GM23338 (cell line): ENCODE data around the gene LINC00305. TPM values are rescaled to one million over a fixed set of nuclear protein-coding genes. Genes with fewer than 3 reads are reported as not detected.

Experiments
- ATAC-seq: fragments of 200-7000 bp; cut with Tn5 transposase; 3 replicates; pipeline ENCODE4 v1.9.1; 2020
- DNase-seq: peaks from one replicate; pipeline ENCODE4 v3.0.0-alpha.2; 2015; ENCODE audit warnings: low spot score
- H2AFZ ChIP-seq: fragments of 200-600 bp; sonication (generic); 2 replicates; pipeline ENCODE4 v1.8.0; 2016; ENCODE audit warnings: antibody characterized with exemption, mild to moderate bottlenecking, moderate library complexity
- H3F3A ChIP-seq: fragments of 200-600 bp; sonication (generic); replicated peaks from 2 replicates; pipeline ENCODE4 v1.8.0; 2017; ENCODE audit warnings: antibody characterized with exemption, mixed run types, low read depth
- H3K27ac ChIP-seq: fragments of 200-600 bp; sonication (generic); 2 replicates; pipeline ENCODE4 v1.6.1; 2016; ENCODE audit warnings: low read depth
- H3K27me3 ChIP-seq: fragments of 200-600 bp; sonication (generic); 2 replicates; pipeline ENCODE4 v1.8.0; 2016; ENCODE audit warnings: mild to moderate bottlenecking, mixed run types, moderate library complexity; ENCODE audit not compliant: insufficient read depth
- H3K36me3 ChIP-seq: fragments of 200-600 bp; sonication (generic); 2 replicates; pipeline ENCODE4 v1.8.0; 2016; ENCODE audit warnings: mild to moderate bottlenecking; ENCODE audit not compliant: insufficient read depth
- H3K4me1 ChIP-seq: fragments of 200-600 bp; sonication (generic); 2 replicates; pipeline ENCODE4 v1.8.0; 2016; ENCODE audit warnings: mild to moderate bottlenecking, moderate library complexity; ENCODE audit not compliant: insufficient read depth
- H3K4me2 ChIP-seq: fragments of 200-600 bp; sonication (generic); 2 replicates; pipeline ENCODE4 v1.7.1; 2017; ENCODE audit warnings: mixed run types
- H3K4me3 ChIP-seq: fragments of 200-600 bp; sonication (generic); 2 replicates; pipeline ENCODE4 v1.6.1; 2016; ENCODE audit warnings: mixed run types
- H3K79me2 ChIP-seq: fragments of 200-600 bp; sonication (generic); replicated peaks from 2 replicates; pipeline ENCODE4 v1.8.0; 2017; ENCODE audit warnings: mild to moderate bottlenecking; ENCODE audit not compliant: insufficient read depth
- H3K9me2 ChIP-seq: fragments of 200-600 bp; sonication (generic); 2 replicates; pipeline ENCODE4 v1.8.0; 2017; ENCODE audit not compliant: insufficient read depth
- H4K20me1 ChIP-seq: fragments of 200-600 bp; sonication (generic); replicated peaks from 2 replicates; pipeline ENCODE4 v1.8.0; 2017; ENCODE audit warnings: mild to moderate bottlenecking; ENCODE audit not compliant: insufficient read depth
- H3K27ac Mint-ChIP-seq: 2 replicates; pipeline ENCODE4 v1.8.0; 2020; ENCODE audit warnings: inconsistent platforms, mild to moderate bottlenecking, moderate library complexity, mixed read lengths
- H3K27me3 Mint-ChIP-seq: 3 replicates; pipeline ENCODE4 v1.8.0; 2022; ENCODE audit warnings: low read depth, mild to moderate bottlenecking, moderate library complexity, mixed read lengths, inconsistent platforms; ENCODE audit not compliant: insufficient read depth, poor library complexity
- H3K36me3 Mint-ChIP-seq: 3 replicates; pipeline ENCODE4 v1.8.0; 2021; ENCODE audit warnings: low read depth, mild to moderate bottlenecking, inconsistent platforms, moderate library complexity, mixed read lengths
- H3K4me1 Mint-ChIP-seq: 3 replicates; pipeline ENCODE4 v1.8.0; 2020; ENCODE audit warnings: mild to moderate bottlenecking, inconsistent platforms, mixed read lengths
- H3K4me3 Mint-ChIP-seq: 3 replicates; pipeline ENCODE4 v1.8.0; 2021; ENCODE audit warnings: moderate library complexity, mild to moderate bottlenecking, inconsistent platforms, mixed read lengths
- H3K9me3 Mint-ChIP-seq: 3 replicates; pipeline ENCODE4 v1.8.0; 2020; ENCODE audit warnings: moderate library complexity, mild to moderate bottlenecking, inconsistent platforms, mixed read lengths
- CREB1 ChIP-seq: fragments of 250-450 bp; sonication (Bioruptor Pico); IDR thresholded peaks from 2 replicates; pipeline ENCODE4 v1.5.0; 2020; ENCODE audit warnings: low read depth, mild to moderate bottlenecking, moderate library complexity
- CTCF ChIP-seq, 2 experiments: fragments of 200-600 bp in 1 of 2; sonication (generic) in 1 of 2; conservative IDR thresholded peaks; 2 replicates each; pipeline versions ENCODE4 v1.5.1 to v1.6.1; 2016 to 2017; ENCODE audit warnings: antibody characterized with exemption in 2 of 2, low read depth in 2 of 2, mild to moderate bottlenecking in 2 of 2, moderate library complexity in 1 of 2
- EZH2 ChIP-seq: fragments of 200-600 bp; sonication (generic); IDR thresholded peaks from one replicate; pipeline ENCODE4 v1.8.0; 2017; ENCODE audit warnings: antibody characterized with exemption, mild to moderate bottlenecking, low read depth; ENCODE audit not compliant: unreplicated experiment
- EZH2phosphoT487 ChIP-seq: fragments of 200-600 bp; sonication (generic); IDR thresholded peaks from one replicate; pipeline ENCODE4 v1.8.1; 2018; ENCODE audit warnings: antibody characterized with exemption; ENCODE audit not compliant: unreplicated experiment
- JUNB ChIP-seq: IDR thresholded peaks from one replicate; pipeline ENCODE4 v1.6.1; 2016; ENCODE audit warnings: antibody characterized with exemption; ENCODE audit not compliant: unreplicated experiment
- NANOG ChIP-seq: IDR thresholded peaks from 2 replicates; pipeline ENCODE4 v1.6.1; 2016; ENCODE audit warnings: antibody characterized with exemption, borderline replicate concordance
- POLR2AphosphoS5 ChIP-seq: IDR thresholded peaks from 2 replicates; pipeline ENCODE4 v1.6.1; 2016; ENCODE audit warnings: antibody characterized with exemption, low read depth
- STAT1 ChIP-seq: IDR thresholded peaks from one replicate; pipeline ENCODE4 v1.6.1; 2016; ENCODE audit warnings: antibody characterized with exemption; ENCODE audit not compliant: unreplicated experiment
- ZNF114 ChIP-seq: fragments of 250-450 bp; sonication (Bioruptor Pico); IDR thresholded peaks from 2 replicates; pipeline ENCODE4 v1.5.0; 2020; ENCODE audit warnings: mild to moderate bottlenecking, moderate library complexity
- ZNF331 ChIP-seq: fragments of 250-450 bp; sonication (Bioruptor Pico); IDR thresholded peaks from 2 replicates; pipeline ENCODE4 v1.5.0; 2020; ENCODE audit warnings: low read depth, mild to moderate bottlenecking, moderate library complexity
- polyA plus RNA-seq: library from polyadenylated mRNA; unstranded; fragments of >200 nt; fragmentation: Nextera tagmentation; extraction: Ambion mirVana; gene quantifications from 2 replicates; pipeline ENCODE4 v1.2.1, GENCODE V29; 2016
- total RNA-seq: library from RNA; depleted of rRNA; stranded (reverse); fragments of >200 nt; shearing (Covaris generic); gene quantifications from 2 replicates; pipeline ENCODE4 v1.2.3, GENCODE V29; 2014
- TF ChIP-seq, protein P1 (sequence below): IDR thresholded peaks from one replicate; pipeline ENCODE4 v1.6.1; 2018; ENCODE audit warnings: antibody characterized with exemption; ENCODE audit not compliant: unreplicated experiment
- TF ChIP-seq, protein P2 (sequence below): fragments of 250-450 bp; sonication (Bioruptor Pico); IDR thresholded peaks from 2 replicates; pipeline ENCODE4 v1.5.0; 2020; ENCODE audit warnings: mild to moderate bottlenecking, moderate library complexity
- TF ChIP-seq, protein P3 (sequence below): IDR thresholded peaks from 2 replicates; pipeline ENCODE4 v1.6.1; 2016; ENCODE audit warnings: antibody characterized with exemption

The LINC00305 gene
- total and polyA plus RNA-seq, 2 experiments from 2014 or later, result not detected

DNA sequence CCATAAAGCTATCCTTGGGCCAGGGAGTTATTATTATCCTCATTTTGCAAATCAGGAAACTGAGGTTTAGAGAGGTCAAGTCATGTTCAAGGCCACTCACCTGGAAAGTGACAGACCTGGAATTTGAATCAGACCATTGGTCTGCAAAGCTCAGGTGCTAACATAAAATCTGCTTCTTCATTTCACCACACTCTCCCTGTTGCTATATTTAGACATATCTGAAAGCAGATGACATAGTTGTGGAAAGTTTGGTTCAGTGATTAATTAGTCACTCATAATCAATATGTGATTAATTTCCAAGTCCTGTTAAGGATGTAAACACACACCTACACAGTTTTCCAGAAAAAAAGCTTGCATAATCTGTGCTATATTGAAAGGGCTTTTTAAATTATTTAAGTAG lies 57.4 kb downstream of the LINC00305 start:
- H3K79me2 ChIP-seq, result no peaks in the 10 kb centered on the region
- no peaks in the 10 kb centered on the region for H3K27me3 ChIP-seq
- Mint-ChIP-seq H3K27ac (no peak overlapping the region), H3K4me3 (no peak overlapping the region), H3K9me3 (peaks cover 17% of the 10 kb centered on the region), H3K4me1 (peaks cover 14% of the 10 kb centered on the region), H3K27me3 (peaks cover 2% of the 10 kb centered on the region), H3K36me3 (peaks cover 8% of the 10 kb centered on the region)
- DNase-seq (no peak), ATAC-seq (no peak)
- H3K9me2 ChIP-seq, result 0 out of 2 replicates have a peak, but pooled peaks cover 5% of the 10 kb centered on the region
- H3K4me3 ChIP-seq, result no peak overlapping the region
- H3K36me3 ChIP-seq, result no peaks in the 10 kb centered on the region
- no peak overlapping the region for H2AFZ ChIP-seq
- H3K27ac ChIP-seq, result no peak overlapping the region
- H3F3A ChIP-seq, result no peaks in the 10 kb centered on the region
- no peak overlapping the region for H3K4me2 ChIP-seq
- H3K4me1 ChIP-seq, result no peaks in the 10 kb centered on the region
- no peak for TF ChIP-seq ZNF114 (CRISPR knock-in tag)
- TF ChIP-seq, protein P1, sequence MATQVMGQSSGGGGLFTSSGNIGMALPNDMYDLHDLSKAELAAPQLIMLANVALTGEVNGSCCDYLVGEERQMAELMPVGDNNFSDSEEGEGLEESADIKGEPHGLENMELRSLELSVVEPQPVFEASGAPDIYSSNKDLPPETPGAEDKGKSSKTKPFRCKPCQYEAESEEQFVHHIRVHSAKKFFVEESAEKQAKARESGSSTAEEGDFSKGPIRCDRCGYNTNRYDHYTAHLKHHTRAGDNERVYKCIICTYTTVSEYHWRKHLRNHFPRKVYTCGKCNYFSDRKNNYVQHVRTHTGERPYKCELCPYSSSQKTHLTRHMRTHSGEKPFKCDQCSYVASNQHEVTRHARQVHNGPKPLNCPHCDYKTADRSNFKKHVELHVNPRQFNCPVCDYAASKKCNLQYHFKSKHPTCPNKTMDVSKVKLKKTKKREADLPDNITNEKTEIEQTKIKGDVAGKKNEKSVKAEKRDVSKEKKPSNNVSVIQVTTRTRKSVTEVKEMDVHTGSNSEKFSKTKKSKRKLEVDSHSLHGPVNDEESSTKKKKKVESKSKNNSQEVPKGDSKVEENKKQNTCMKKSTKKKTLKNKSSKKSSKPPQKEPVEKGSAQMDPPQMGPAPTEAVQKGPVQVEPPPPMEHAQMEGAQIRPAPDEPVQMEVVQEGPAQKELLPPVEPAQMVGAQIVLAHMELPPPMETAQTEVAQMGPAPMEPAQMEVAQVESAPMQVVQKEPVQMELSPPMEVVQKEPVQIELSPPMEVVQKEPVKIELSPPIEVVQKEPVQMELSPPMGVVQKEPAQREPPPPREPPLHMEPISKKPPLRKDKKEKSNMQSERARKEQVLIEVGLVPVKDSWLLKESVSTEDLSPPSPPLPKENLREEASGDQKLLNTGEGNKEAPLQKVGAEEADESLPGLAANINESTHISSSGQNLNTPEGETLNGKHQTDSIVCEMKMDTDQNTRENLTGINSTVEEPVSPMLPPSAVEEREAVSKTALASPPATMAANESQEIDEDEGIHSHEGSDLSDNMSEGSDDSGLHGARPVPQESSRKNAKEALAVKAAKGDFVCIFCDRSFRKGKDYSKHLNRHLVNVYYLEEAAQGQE, result no peak
- no peak for TF ChIP-seq ZNF331 (CRISPR knock-in tag)
- TF ChIP-seq EZH2phosphoT487, result no peak
- TF ChIP-seq, protein P2, sequence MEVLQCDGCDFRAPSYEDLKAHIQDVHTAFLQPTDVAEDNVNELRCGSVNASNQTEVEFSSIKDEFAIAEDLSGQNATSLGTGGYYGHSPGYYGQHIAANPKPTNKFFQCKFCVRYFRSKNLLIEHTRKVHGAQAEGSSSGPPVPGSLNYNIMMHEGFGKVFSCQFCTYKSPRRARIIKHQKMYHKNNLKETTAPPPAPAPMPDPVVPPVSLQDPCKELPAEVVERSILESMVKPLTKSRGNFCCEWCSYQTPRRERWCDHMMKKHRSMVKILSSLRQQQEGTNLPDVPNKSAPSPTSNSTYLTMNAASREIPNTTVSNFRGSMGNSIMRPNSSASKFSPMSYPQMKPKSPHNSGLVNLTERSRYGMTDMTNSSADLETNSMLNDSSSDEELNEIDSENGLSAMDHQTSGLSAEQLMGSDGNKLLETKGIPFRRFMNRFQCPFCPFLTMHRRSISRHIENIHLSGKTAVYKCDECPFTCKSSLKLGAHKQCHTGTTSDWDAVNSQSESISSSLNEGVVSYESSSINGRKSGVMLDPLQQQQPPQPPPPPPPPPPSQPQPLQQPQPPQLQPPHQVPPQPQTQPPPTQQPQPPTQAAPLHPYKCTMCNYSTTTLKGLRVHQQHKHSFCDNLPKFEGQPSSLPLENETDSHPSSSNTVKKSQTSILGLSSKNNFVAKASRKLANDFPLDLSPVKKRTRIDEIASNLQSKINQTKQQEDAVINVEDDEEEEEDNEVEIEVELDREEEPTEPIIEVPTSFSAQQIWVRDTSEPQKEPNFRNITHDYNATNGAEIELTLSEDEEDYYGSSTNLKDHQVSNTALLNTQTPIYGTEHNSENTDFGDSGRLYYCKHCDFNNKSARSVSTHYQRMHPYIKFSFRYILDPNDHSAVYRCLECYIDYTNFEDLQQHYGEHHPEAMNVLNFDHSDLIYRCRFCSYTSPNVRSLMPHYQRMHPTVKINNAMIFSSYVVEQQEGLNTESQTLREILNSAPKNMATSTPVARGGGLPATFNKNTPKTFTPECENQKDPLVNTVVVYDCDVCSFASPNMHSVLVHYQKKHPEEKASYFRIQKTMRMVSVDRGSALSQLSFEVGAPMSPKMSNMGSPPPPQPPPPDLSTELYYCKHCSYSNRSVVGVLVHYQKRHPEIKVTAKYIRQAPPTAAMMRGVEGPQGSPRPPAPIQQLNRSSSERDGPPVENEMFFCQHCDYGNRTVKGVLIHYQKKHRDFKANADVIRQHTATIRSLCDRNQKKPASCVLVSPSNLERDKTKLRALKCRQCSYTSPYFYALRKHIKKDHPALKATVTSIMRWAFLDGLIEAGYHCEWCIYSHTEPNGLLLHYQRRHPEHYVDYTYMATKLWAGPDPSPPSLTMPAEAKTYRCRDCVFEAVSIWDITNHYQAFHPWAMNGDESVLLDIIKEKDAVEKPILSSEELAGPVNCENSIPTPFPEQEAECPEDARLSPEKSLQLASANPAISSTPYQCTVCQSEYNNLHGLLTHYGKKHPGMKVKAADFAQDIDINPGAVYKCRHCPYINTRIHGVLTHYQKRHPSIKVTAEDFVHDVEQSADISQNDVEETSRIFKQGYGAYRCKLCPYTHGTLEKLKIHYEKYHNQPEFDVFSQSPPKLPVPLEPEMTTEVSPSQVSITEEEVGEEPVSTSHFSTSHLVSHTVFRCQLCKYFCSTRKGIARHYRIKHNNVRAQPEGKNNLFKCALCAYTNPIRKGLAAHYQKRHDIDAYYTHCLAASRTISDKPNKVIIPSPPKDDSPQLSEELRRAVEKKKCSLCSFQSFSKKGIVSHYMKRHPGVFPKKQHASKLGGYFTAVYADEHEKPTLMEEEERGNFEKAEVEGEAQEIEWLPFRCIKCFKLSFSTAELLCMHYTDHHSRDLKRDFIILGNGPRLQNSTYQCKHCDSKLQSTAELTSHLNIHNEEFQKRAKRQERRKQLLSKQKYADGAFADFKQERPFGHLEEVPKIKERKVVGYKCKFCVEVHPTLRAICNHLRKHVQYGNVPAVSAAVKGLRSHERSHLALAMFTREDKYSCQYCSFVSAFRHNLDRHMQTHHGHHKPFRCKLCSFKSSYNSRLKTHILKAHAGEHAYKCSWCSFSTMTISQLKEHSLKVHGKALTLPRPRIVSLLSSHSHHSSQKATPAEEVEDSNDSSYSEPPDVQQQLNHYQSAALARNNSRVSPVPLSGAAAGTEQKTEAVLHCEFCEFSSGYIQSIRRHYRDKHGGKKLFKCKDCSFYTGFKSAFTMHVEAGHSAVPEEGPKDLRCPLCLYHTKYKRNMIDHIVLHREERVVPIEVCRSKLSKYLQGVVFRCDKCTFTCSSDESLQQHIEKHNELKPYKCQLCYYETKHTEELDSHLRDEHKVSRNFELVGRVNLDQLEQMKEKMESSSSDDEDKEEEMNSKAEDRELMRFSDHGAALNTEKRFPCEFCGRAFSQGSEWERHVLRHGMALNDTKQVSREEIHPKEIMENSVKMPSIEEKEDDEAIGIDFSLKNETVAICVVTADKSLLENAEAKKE (CRISPR knock-in tag), result no peak
- TF ChIP-seq CTCF (conservative IDR thresholded peaks at IDR 0.05; ENCODE audit: low read depth in 2 of 2), result no peak
- TF ChIP-seq, protein P3, sequence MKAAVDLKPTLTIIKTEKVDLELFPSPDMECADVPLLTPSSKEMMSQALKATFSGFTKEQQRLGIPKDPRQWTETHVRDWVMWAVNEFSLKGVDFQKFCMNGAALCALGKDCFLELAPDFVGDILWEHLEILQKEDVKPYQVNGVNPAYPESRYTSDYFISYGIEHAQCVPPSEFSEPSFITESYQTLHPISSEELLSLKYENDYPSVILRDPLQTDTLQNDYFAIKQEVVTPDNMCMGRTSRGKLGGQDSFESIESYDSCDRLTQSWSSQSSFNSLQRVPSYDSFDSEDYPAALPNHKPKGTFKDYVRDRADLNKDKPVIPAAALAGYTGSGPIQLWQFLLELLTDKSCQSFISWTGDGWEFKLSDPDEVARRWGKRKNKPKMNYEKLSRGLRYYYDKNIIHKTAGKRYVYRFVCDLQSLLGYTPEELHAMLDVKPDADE, result no peak
- no peak for TF ChIP-seq JUNB
- no peak for TF ChIP-seq POLR2AphosphoS5
- TF ChIP-seq STAT1, result no peak
- no peak for TF ChIP-seq EZH2
- TF ChIP-seq NANOG, result no peak
- TF ChIP-seq CREB1 (CRISPR knock-in tag), result no peak
- no peaks in the 10 kb centered on the region for H4K20me1 ChIP-seq
